Measurements from ENCODE around the gene PACRG.

DNA sequence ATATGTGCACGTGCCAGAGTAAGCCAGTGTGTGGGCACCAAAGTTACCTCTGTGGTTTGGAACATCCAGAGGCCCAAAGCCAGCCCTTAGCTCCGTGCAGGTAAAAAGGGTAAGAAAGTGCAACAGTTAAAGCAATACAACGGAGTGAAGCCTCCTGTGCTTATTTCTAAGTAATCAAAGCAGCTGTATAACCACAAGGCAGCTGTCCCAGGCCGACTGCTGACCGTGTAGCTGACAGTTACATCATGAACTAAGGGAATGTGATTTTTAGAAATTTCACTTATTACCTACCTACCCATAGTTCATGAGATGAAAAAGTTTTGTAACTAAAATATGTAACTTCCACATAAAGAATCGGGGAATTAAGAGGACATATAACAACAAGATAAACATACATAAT is 565.5 kb downstream of the PACRG start:
- no peak for TF ChIP-seq POLR2A (IDR thresholded peaks at IDR 0.05; ENCODE audit: low read length)
- no peak for TF ChIP-seq GATA1 (IDR thresholded peaks at IDR 0.05; ENCODE audit: low read depth, low read length)
